ENCODE data around the gene EDARADD.
A peak's percentile ranks its signal among the peaks of the same experiment; 100 is the strongest.
"Not testable (repeated sequence)": the region's sequence is repeated elsewhere in the genome, so short reads cannot be mapped to it uniquely, and the experiment has no call there.

EDARADD gene

DNA sequence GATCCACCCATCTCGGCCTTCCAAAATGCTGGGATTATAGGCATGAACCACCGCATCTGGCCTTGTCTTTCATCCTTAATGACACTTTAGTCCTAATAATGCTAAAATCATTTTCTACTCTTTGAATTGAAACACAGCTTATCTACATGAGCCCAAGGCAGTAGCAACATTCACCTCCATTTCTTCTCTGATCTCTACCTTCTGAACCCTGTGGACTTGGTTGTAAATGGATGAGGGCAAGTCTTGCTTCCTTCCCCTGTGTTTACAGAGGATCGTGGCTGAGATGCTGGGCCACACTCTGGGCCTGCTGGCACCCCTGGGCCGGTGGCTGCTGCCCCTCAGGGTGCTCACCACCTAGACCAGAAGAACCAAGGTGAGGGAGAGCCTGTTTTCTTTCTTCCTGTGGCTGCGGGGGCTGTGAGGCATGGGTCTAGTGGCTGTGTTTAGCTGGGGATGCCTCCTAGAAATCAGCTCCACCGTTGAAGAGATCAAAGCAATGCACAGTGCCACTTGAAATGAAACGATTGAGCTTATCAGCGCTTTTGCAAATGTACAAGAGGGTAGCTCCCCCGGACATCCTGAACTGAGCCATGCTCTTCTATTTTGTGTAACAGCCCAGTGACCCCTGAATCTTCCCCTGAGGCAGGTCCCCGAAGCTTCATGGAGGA lies 97.5 kb downstream of the EDARADD start:
- no peak for DNase-seq

DNA sequence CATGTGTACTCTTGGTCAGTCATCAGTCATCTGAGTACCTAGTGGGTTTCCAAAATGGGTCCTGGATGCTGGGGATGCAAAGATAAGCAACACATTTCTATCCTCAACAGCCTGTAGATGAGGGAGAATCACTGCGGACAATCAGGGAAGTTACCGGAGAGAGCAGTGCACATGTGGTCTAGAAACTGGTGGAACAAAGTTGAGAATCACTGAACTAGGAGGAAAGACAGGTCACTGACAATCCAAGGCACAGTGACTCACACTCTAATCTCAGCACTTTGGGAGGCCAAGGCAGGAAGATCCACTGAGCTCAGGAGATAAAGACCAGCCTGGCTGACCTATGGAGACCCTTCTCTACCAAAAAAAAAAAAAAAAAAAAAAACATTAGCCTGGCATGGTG lies 98.3 kb downstream of the EDARADD start:
- DNase-seq: no peak

DNA sequence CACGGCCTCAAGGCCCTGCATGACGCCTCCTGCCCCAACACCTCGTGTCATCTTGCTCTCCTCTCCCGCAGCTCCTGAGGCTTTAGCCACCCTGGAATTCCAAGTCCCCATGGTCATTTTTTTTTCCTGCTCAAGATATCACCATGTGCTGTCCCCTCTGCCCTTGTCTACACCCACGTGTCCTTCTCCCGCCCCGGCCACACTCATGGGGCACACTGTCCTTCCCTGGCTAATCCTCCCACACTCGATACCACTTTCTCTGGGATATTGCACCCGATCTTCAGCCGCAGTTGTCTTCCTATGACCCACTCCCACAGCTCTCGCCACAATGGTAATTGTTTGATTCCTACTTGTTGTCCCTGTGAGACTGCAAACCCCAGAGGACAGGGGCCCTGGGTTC lies 100.0 kb downstream of the EDARADD start:
- DNase-seq: no peak

DNA sequence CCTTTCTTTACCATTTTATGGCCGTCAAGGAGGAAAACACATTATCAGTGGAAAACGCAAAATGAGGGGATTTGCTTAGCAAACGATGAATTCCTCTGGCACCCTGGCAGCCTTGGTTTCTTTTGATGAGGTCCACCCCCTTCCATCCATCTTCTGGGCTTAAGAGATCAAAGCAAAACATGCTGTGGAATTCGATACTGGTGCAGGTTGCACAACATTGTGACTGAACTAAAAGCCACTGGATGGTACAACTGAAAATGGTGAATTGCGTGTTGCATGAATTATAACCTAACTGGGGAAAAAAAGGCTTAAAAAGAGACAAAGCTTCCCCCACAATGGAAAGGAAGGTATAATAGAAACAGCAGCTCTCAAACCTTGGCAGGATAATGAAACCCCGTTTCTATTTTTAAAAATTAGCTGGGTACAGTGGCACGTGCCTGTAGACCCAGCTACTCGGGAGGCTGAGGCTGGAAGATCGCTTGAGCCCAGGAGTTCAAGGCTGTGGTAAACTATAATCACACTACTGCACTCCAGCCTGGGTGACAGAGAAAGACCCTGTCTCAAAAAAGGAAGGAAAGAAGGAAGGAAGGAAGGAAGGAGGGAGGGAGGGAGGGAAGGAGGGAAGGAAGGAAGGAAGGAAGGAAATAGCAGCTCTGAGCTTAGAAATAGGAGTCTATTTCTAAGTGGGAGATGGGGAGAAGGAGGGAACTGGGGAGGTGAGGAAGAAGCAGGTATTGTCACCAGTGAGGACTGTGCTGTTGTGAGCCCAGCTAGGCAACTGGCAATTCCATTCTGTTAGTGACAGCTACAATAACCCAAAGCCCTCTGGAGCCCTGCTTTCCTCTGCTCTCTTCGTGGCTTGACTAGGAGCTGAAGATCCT lies 100.7 kb downstream of the EDARADD start:
- no peak for DNase-seq

DNA sequence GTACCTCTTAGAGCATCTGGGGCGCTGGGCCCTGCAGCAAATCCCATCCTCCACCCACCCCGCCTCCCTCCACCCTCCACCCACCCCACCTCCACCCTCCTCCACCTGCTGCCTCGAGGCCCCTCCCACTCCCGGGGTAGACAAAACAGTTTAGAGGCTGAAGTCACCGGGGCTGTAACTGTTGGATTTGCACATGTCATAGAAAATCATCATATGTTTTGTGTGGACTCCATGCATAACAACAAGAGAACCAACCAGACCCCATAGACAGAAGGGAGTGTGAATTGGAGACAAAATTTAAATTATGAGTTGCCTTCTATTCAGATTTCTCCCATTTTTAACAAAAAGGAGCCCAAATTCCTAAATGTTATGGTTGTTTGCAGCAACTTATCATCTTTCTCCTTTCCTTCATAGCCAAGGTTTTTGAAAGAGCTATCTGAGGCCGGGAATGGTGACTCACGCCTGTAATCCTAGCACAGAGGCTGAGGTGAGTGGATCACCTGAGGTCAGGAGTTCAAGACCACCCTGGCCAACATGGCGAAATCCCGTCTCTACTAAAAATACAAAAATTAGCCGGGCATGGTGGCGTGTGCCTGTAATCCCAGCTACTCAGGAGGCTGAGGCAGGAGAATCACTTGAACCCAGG lies 101.5 kb downstream of the EDARADD start:
- DNase-seq: no peak

DNA sequence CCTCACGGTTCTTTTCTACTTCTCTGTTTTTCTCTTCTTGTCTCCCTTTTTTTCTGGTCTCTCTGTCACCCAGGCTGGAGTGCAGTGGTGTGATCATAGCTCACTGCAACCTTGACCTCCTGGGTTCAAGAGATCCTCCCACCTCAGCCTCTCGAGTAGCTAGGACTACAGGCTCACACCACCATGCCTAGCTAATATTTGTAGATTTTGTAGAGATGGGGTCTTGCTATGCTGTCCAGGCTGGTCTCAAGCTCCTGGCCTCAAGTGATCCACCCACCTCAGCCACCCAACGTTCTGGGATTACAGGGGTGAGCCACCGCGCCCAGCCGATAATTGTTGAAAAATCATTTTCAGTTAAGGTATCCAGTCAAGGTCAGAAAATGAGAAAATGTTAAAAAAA lies 103.8 kb downstream of the EDARADD start:
- no peak for DNase-seq

DNA sequence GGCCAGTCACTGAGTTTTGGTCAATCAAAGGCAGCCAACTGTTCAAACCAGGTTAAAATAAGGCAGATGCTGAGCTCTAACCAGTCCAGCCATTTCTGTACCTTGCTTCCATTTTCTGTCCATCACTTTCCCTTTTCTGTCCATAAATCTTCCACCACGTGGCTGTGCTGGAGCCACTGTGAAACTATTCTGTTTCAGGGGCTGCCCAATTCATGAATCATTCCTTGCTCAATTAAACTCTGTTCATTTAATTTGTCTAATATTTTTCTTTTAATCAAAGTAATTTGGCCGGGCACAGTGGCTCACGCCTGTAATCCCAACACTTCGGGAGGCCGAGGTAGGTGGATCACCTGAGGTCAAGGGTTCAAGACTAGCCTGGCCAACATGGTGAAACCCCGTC lies 107.0 kb downstream of the EDARADD start:
- DNase-seq: no peak

DNA sequence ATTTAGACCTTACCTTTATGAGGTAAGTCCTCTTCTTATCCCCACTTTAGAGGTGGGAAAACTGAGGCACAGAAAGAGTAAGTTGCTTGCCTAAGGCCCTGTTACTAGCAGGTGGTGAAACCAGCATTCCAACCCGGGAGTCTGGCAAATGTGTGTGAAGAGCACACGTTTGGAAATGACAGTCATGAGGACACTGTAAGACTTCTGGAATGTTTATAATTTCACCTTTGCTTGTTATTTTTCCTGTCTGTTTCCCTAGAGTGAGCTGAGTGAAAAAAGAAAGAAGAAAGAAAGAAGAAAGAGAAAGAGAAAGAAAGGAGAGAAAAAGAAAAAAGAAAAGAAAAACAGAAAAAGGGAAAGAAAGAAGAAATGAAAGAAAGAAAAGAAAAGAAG lies 108.5 kb downstream of the EDARADD start:
- DNase-seq: no peak

DNA sequence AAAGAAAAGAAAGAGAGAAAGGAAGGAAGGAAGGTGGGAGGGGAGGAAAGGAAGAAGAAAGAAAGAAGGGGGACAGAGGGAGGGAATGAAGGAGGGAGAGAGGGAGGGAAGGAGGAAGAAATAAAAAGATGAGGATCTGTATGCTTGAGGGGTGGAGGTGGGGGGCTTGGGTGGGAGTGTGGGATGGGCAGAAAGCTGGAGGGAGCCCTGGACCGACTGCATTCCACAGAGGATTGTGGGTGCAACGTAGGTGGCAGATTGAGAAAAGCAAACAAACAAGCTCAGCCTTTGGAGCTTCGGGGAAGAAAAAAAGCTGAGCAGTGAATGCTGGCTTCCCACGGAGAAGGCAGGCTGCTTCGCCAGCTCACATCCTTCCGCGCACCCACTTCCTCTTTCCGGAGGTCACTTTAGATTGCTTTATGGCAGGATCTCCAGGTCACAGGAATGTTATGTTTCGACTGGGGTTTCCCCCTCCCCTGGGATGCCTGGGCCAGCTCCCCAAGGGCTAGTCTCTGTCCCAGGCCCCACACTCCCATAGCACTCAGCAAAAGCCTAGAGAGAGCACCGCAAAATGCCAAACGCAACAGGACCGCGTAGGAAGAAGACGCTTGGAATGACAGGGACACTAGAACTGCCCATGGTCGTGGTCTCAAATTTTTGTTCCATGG lies 109.0 kb downstream of the EDARADD start:
- DNase-seq: peak; percentile 33

DNA sequence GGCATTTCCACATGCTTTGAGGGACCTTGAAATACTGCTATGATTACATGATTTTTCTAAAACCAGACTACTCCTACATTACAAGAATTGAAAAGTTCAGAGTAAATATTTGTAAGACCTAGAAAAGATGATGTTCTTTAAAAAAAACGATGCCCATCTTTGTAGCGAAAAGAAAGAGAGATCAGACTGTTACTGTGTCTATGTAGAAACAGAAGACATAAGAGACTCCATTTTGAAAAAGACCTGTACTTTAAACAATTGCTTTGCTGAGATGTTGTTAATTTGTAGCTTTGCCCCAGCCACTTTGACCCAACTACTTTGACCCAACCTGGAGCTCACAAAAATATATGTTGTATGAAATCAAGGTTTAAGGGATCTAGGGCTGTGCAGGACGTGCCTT lies 110.3 kb downstream of the EDARADD start:
- not testable (repeated sequence) for DNase-seq

DNA sequence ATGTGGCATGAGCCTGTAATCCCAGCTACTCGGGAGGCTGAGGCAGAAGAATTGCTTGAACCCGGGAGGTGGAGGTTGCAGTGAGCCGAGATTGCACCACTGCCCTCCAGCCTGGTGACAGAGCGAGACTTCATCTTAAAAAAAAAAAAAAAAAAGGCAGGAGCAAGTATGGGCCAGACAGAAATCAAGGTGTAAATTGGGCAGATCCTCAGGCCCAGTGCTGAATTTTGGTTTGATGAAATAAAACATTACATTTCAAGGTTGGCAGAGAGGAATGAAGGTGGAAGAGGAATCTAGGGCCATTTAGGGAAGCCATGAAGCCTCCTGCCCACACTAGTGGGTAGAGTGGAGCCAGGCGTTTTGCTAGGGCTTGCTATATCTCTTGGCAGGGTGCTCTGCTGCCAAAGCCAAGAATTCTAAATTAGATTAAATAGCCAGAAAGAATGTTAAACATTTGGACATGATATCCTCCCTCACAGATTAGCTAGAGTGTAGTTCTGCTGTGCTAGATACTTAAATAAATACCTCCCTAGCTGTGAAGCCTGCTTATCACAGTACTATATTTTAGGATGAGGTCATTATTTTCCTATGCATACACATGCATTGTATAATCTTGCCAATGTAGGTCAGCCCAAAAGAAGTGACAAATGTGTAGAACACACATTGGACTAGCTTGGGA lies 113.1 kb downstream of the EDARADD start:
- peak; percentile 65 for DNase-seq

DNA sequence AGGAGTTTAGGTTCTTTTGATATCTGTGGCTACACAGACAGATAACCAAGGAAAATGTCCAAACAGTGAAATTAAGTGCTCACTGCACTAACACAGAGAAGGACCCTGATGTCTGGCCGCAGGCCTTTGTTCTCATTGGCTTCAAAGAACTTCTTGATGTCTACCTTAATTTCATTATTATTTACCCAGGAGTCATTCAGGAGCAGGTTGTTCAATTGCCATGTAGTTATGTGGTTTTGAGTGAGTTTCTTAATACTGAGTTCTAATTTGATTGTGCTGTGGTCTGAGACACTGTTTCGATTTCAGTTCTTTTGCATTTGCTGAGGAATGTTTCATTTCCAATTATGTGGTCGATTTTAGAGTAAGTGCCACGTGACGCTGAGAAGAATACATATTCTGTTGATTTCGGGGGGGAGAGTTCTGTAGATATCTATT lies 114.5 kb downstream of the EDARADD start:
- no peak for DNase-seq

DNA sequence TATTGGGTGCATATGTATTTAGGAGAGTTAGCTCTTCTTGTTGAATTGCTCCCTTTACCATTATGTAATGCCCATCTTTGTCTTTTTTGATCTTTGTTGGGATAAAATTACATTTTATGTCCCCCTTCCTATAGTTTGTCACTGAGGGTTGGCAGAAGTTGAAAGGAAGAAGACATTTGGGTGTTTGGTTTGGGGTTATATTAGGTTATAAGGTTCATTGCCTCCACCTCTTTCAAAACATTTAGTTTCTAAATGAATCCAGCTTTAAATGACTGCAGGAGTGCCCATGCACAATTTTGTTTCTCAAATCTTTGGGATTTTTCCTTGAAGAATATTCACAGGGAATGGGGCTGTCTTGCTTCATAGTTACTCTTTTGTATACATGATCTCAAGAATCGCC lies 115.1 kb downstream of the EDARADD start:
- DNase-seq: no peak

DNA sequence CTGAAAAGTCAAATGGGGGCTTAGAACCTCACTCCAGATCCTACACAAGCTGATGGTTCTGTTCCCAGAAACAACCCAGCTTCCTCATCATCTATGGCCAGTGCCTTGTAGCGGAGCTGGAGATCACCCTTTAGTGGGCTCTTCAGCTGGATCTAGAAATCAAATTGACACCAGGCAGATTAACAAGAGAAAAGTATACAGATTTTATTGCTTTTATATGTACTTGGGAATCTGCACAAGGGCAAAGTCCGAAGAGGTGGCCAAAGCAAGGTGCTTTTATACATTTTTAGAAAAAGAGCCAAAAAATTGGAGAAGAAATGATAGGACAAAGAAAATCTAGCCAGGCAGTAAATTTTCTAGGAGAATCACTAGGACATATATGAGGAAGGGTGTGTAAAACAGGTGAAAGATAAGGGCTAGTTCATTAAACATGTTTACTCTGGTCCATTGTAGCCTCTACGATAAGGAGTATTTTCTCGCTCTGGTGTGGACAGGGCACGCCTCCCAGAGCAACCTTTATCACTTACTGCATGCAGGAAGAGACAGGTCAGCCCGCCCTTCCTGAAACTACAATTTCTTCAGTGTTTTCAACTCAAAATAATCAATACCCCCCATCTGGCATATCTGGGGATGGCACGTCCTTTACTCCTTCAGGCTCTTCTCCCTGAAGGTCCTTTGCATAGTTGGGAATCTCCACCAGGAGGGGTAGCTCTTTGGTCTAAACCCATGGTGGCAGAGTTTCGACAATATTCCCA lies 115.7 kb downstream of the EDARADD start:
- peak; percentile 57 for DNase-seq

DNA sequence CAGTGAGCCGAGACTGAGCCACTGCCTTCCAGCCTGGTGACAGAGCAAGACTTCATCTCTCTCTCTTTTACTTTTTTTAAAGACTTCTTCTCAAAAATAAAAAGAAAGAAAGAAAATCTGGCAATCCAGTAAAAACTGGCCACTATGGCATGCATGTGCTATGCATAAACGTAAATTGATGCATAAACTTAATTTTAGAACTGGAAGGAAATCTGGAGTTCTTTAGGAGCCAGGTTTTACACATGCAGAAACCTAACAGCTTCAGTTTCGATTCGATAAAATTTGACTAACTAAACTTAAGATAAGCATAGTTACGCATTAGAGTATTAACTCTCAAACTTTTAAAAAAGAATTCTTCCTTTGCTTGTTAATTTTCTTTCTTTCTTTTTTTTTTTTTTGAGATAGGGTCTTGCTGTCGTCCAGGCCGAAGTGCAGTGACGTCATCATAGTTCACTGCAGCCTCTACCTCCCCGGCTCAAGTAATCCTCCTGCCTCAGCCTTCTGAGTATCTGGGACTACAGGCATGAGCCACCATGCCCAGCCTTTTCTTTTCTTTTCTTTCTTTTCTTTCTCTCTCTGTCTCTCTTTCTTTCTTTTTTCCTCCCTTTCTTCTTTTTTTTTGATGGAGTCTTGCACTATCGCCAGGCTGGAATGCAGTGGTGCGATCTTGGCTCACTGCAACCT lies 117.8 kb downstream of the EDARADD start:
- no peak for DNase-seq

DNA sequence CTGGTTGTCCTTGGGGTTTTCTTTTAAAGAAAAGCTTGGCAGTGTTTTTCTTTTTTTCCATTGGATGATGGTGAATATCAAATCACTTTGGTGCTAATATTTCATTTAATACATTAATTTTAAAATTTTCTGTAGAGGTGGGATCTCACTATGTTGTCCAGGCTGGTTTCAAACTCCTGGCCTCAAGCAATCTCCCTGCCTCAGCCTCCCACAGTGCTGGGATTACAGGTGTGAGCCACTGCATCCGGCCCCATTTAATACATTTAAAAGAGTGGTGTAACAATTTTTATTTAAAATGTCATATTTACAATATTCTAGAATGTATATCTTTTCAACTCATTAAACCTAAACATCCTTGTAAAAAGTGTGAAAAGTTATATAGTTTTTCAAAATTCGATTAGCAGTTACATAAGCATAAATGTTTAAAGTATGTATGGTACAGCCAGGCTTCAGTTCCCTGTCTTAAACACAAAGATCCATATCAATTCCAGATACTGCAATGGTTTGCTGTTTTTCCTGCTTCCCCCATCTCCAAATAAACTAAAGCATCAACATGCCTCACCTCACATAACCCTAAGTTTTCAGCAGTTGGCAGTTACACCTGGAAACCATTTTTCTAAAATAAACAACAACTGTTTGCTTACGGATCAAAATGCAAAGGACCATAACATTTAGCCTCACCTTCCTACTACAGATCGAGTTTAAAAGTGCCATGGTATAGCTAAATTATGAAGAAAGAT lies 120.8 kb downstream of the EDARADD start:
- DNase-seq: no peak

DNA sequence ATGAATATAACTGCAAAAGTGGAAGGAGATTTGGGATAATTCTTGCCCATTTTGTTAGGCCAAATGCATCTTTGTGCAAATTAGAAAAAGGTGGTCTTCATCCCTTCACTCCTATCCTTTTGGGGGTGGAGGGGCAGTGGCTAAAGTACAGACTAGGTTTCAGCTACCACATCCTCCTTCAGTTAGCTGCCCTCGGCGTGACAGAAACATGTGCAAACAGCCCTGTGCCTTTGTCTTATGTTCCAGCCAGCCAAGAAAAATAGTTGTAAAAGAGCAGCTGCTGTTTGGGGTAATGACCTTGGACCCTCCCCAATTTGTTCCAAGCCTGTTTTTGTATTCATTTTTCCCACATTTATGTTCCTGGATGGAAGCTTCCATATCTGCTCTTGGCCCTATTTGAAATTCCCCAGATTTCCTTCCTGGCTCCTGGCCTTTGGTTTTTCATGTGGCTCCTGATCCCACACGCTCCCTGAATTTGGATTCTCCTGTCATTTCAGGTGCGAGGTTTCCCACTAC lies 121.4 kb downstream of the EDARADD start:
- no peak for DNase-seq

DNA sequence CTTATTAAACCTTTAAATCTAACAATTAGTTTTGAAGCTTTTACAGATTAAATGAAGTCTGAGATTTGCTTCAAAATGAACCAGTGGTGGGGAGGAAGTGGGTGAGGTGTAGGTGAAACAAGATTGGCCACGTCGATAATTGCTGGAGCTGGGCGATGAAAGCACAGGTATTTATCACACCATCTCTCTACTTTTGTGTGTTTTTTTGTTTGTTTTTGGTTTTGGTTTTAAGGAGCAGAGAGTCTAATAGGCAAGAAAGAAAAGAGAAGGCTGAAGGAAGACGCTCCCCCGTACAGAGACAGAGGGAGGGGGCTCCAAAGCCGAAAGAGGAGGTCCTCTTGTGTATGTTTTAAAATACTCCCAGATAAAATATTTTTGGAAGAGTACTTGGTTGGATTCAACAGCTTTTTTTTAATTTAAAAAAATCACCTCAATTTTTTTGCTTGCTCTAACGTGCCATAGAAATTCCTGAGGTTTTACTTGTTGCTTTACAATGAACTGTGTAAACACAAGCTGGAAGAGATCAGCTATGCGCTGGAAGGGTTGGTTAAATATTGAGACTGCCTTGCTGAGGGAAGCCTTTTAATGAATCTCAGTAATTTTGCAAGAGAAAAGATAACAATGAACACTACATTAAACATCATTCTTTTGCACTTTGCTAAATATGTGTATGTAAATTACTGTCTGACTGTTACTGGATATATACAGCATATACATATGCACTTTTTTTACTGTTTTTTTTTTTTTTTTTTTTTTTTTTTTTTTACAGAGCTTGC lies 123.0 kb downstream of the EDARADD start:
- DNase-seq: no peak

DNA sequence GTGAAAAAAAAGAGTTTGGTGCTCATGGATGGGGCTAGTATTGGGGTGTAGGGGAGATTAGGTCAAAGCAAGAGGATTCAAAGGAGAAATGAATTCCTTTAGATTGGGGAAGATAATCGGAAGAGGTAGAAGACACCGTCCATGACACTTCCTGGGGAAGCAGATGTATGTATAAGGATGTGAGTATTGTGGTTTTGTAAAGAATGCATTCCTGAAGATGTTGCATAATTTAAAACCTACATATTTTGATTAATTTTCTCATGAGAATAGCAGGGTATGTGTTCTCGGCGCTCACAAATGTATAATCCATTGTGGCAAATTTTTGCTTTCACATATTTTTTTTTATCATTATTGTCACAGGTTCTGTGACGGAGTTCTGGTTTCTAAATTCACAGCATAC lies 124.2 kb downstream of the EDARADD start:
- DNase-seq: no peak
